ENCODE results near the gene THOC6.
A peak's percentile ranks its signal among the peaks of the same experiment; 100 is the strongest.

Gene THOC6

GRCh38 chr16:3015865-3016521 lies 7.8 kb upstream of the THOC6 start:
- no peak for DNase-seq (ENCODE audit: low spot score)

GRCh38 chr16:3017344-3017743 lies 6.5 kb upstream of the THOC6 start:
- no peak for DNase-seq (ENCODE audit: low spot score)

- DNase-seq (ENCODE audit: low spot score): no peak
Measured at GRCh38 chr16:3017794-3018506, 5.9 kb upstream of the THOC6 start, which contains the start of gene CLDN6. CLDN6 (minus strand) TSS chr16:3018183; CDS start chr16:3016021, 2,162 bp downstream.

- no peak for DNase-seq (ENCODE audit: low spot score)
Measured at GRCh38 chr16:3019594-3020246, 4.1 kb upstream of the THOC6 start.

GRCh38 chr16:3020247-3020603 lies 3.6 kb upstream of the THOC6 start, which contains the start of gene TNFRSF12A:
TNFRSF12A (plus strand) TSS chr16:3020368; CDS start chr16:3020398, 30 bp downstream.
- DNase-seq (ENCODE audit: low spot score): peak; percentile 76

- DNase-seq (ENCODE audit: low spot score): peak; percentile 22
Measured at GRCh38 chr16:3020604-3021448, 3.0 kb upstream of the THOC6 start.

- peak; percentile 67 for DNase-seq (ENCODE audit: low spot score)
Measured at GRCh38 chr16:3021449-3022207, 2.2 kb upstream of the THOC6 start.

GRCh38 chr16:3022208-3022683 lies 1.6 kb upstream of the THOC6 start:
- DNase-seq (ENCODE audit: low spot score): peak; percentile 83

- DNase-seq (ENCODE audit: low spot score): no peak
Measured at GRCh38 chr16:3022684-3023414, 986 bp upstream of the THOC6 start.

- DNase-seq (ENCODE audit: low spot score): no peak
Measured at GRCh38 chr16:3023415-3023668, 493 bp upstream of the THOC6 start.

- no peak for DNase-seq (ENCODE audit: low spot score)
Measured at GRCh38 chr16:3025032-3026002, 1.5 kb downstream of the THOC6 start.

- DNase-seq (ENCODE audit: low spot score): no peak
Measured at GRCh38 chr16:3026003-3026378, 2.2 kb downstream of the THOC6 start.

- DNase-seq (ENCODE audit: low spot score): no peak
Measured at GRCh38 chr16:3026609-3027488, 3.0 kb downstream of the THOC6 start.

GRCh38 chr16:3027489-3027795 lies 3.6 kb downstream of the THOC6 start:
- no peak for DNase-seq (ENCODE audit: low spot score)

- DNase-seq (ENCODE audit: low spot score): peak; percentile 93
Measured at GRCh38 chr16:3027983-3028715, 4.3 kb downstream of the THOC6 start.

GRCh38 chr16:3028716-3029319 lies 5.0 kb downstream of the THOC6 start:
- DNase-seq (ENCODE audit: low spot score): no peak

- peak; percentile 55 for DNase-seq (ENCODE audit: low spot score)
Measured at GRCh38 chr16:3029491-3030221, 5.8 kb downstream of the THOC6 start.
